GM23338 (cell line): ENCODE data around the gene MAPRE2. TPM values are rescaled to one million over a fixed set of nuclear protein-coding genes. Genes with fewer than 3 reads are reported as not detected.

Source experiments
- ATAC-seq: fragments of 200-7000 bp; cut with Tn5 transposase; 3 replicates; pipeline ENCODE4 v1.9.1; 2020
- DNase-seq: peaks from one replicate; pipeline ENCODE4 v3.0.0-alpha.2; 2015; ENCODE audit warnings: low spot score
- H2AFZ ChIP-seq: fragments of 200-600 bp; sonication (generic); 2 replicates; pipeline ENCODE4 v1.8.0; 2016; ENCODE audit warnings: antibody characterized with exemption, mild to moderate bottlenecking, moderate library complexity
- H3F3A ChIP-seq: fragments of 200-600 bp; sonication (generic); replicated peaks from 2 replicates; pipeline ENCODE4 v1.8.0; 2017; ENCODE audit warnings: antibody characterized with exemption, mixed run types, low read depth
- H3K27ac ChIP-seq: fragments of 200-600 bp; sonication (generic); 2 replicates; pipeline ENCODE4 v1.6.1; 2016; ENCODE audit warnings: low read depth
- H3K27me3 ChIP-seq: fragments of 200-600 bp; sonication (generic); 2 replicates; pipeline ENCODE4 v1.8.0; 2016; ENCODE audit warnings: mild to moderate bottlenecking, mixed run types, moderate library complexity; ENCODE audit not compliant: insufficient read depth
- H3K36me3 ChIP-seq: fragments of 200-600 bp; sonication (generic); 2 replicates; pipeline ENCODE4 v1.8.0; 2016; ENCODE audit warnings: mild to moderate bottlenecking; ENCODE audit not compliant: insufficient read depth
- H3K4me1 ChIP-seq: fragments of 200-600 bp; sonication (generic); 2 replicates; pipeline ENCODE4 v1.8.0; 2016; ENCODE audit warnings: mild to moderate bottlenecking, moderate library complexity; ENCODE audit not compliant: insufficient read depth
- H3K4me2 ChIP-seq: fragments of 200-600 bp; sonication (generic); 2 replicates; pipeline ENCODE4 v1.7.1; 2017; ENCODE audit warnings: mixed run types
- H3K4me3 ChIP-seq: fragments of 200-600 bp; sonication (generic); 2 replicates; pipeline ENCODE4 v1.6.1; 2016; ENCODE audit warnings: mixed run types
- H3K79me2 ChIP-seq: fragments of 200-600 bp; sonication (generic); replicated peaks from 2 replicates; pipeline ENCODE4 v1.8.0; 2017; ENCODE audit warnings: mild to moderate bottlenecking; ENCODE audit not compliant: insufficient read depth
- H3K9me2 ChIP-seq: fragments of 200-600 bp; sonication (generic); 2 replicates; pipeline ENCODE4 v1.8.0; 2017; ENCODE audit not compliant: insufficient read depth
- H4K20me1 ChIP-seq: fragments of 200-600 bp; sonication (generic); replicated peaks from 2 replicates; pipeline ENCODE4 v1.8.0; 2017; ENCODE audit warnings: mild to moderate bottlenecking; ENCODE audit not compliant: insufficient read depth
- H3K27ac Mint-ChIP-seq: 2 replicates; pipeline ENCODE4 v1.8.0; 2020; ENCODE audit warnings: inconsistent platforms, mild to moderate bottlenecking, moderate library complexity, mixed read lengths
- H3K27me3 Mint-ChIP-seq: 3 replicates; pipeline ENCODE4 v1.8.0; 2022; ENCODE audit warnings: low read depth, mild to moderate bottlenecking, moderate library complexity, mixed read lengths, inconsistent platforms; ENCODE audit not compliant: insufficient read depth, poor library complexity
- H3K36me3 Mint-ChIP-seq: 3 replicates; pipeline ENCODE4 v1.8.0; 2021; ENCODE audit warnings: low read depth, mild to moderate bottlenecking, inconsistent platforms, moderate library complexity, mixed read lengths
- H3K4me1 Mint-ChIP-seq: 3 replicates; pipeline ENCODE4 v1.8.0; 2020; ENCODE audit warnings: mild to moderate bottlenecking, inconsistent platforms, mixed read lengths
- H3K4me3 Mint-ChIP-seq: 3 replicates; pipeline ENCODE4 v1.8.0; 2021; ENCODE audit warnings: moderate library complexity, mild to moderate bottlenecking, inconsistent platforms, mixed read lengths
- H3K9me3 Mint-ChIP-seq: 3 replicates; pipeline ENCODE4 v1.8.0; 2020; ENCODE audit warnings: moderate library complexity, mild to moderate bottlenecking, inconsistent platforms, mixed read lengths
- CREB1 ChIP-seq: fragments of 250-450 bp; sonication (Bioruptor Pico); IDR thresholded peaks from 2 replicates; pipeline ENCODE4 v1.5.0; 2020; ENCODE audit warnings: low read depth, mild to moderate bottlenecking, moderate library complexity
- EZH2 ChIP-seq: fragments of 200-600 bp; sonication (generic); IDR thresholded peaks from one replicate; pipeline ENCODE4 v1.8.0; 2017; ENCODE audit warnings: antibody characterized with exemption, mild to moderate bottlenecking, low read depth; ENCODE audit not compliant: unreplicated experiment
- EZH2phosphoT487 ChIP-seq: fragments of 200-600 bp; sonication (generic); IDR thresholded peaks from one replicate; pipeline ENCODE4 v1.8.1; 2018; ENCODE audit warnings: antibody characterized with exemption; ENCODE audit not compliant: unreplicated experiment
- JUNB ChIP-seq: IDR thresholded peaks from one replicate; pipeline ENCODE4 v1.6.1; 2016; ENCODE audit warnings: antibody characterized with exemption; ENCODE audit not compliant: unreplicated experiment
- POLR2AphosphoS5 ChIP-seq: IDR thresholded peaks from 2 replicates; pipeline ENCODE4 v1.6.1; 2016; ENCODE audit warnings: antibody characterized with exemption, low read depth
- STAT1 ChIP-seq: IDR thresholded peaks from one replicate; pipeline ENCODE4 v1.6.1; 2016; ENCODE audit warnings: antibody characterized with exemption; ENCODE audit not compliant: unreplicated experiment
- ZNF114 ChIP-seq: fragments of 250-450 bp; sonication (Bioruptor Pico); IDR thresholded peaks from 2 replicates; pipeline ENCODE4 v1.5.0; 2020; ENCODE audit warnings: mild to moderate bottlenecking, moderate library complexity
- ZNF331 ChIP-seq: fragments of 250-450 bp; sonication (Bioruptor Pico); IDR thresholded peaks from 2 replicates; pipeline ENCODE4 v1.5.0; 2020; ENCODE audit warnings: low read depth, mild to moderate bottlenecking, moderate library complexity
- polyA plus RNA-seq: library from polyadenylated mRNA; unstranded; fragments of >200 nt; fragmentation: Nextera tagmentation; extraction: Ambion mirVana; gene quantifications from 2 replicates; pipeline ENCODE4 v1.2.1, GENCODE V29; 2016
- total RNA-seq: library from RNA; depleted of rRNA; stranded (reverse); fragments of >200 nt; shearing (Covaris generic); gene quantifications from 2 replicates; pipeline ENCODE4 v1.2.3, GENCODE V29; 2014
- TF ChIP-seq, protein P1 (sequence below), 2 experiments: fragments of 200-600 bp in 1 of 2; sonication (generic) in 1 of 2; conservative IDR thresholded peaks; 2 replicates each; pipeline versions ENCODE4 v1.5.1 to v1.6.1; 2016 to 2017; ENCODE audit warnings: antibody characterized with exemption in 2 of 2, low read depth in 2 of 2, mild to moderate bottlenecking in 2 of 2, moderate library complexity in 1 of 2
- TF ChIP-seq, protein P2 (sequence below): fragments of 250-450 bp; sonication (Bioruptor Pico); IDR thresholded peaks from 2 replicates; pipeline ENCODE4 v1.5.0; 2020; ENCODE audit warnings: mild to moderate bottlenecking, moderate library complexity
- TF ChIP-seq, protein P3 (sequence below): IDR thresholded peaks from 2 replicates; pipeline ENCODE4 v1.6.1; 2016; ENCODE audit warnings: antibody characterized with exemption
- TF ChIP-seq, protein P4 (sequence below): IDR thresholded peaks from one replicate; pipeline ENCODE4 v1.6.1; 2018; ENCODE audit warnings: antibody characterized with exemption; ENCODE audit not compliant: unreplicated experiment

MAPRE2 gene
- total and polyA plus RNA-seq, 2 experiments from 2014 or later: 17.8 to 40.4 TPM

DNA sequence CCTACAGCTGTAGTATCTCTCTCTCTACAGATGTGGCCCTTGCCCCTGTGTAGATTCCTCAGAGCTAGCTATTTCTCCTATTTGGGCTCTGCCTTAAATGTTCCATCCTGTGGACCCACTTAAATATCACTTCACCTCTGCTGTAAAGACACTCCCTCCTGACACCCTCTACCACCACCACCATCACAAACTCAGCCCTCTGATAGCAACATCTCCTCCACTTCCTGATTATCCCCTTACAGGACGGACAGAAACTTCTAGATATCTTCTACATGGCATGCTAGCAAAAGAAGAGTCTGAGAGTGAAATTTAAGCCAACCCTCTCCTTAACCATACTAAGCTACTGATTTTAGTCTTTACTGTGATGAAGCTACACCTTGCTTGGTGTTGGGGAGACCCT, 3.2 kb upstream of the MAPRE2 start:
- H3F3A ChIP-seq: no peaks in the 10 kb centered on the region
- no peak overlapping the region for H3K4me2 ChIP-seq
- Mint-ChIP-seq H3K4me1 (peaks cover 20% of the 10 kb centered on the region), H3K4me3 (no peak overlapping the region), H3K36me3 (no peaks in the 10 kb centered on the region), H3K9me3 (no peaks in the 10 kb centered on the region), H3K27ac (no peak overlapping the region), H3K27me3 (peaks cover 7% of the 10 kb centered on the region)
- no peak for ATAC-seq
- no peak for DNase-seq
- no peaks in the 10 kb centered on the region for H3K36me3 ChIP-seq
- H3K27me3 ChIP-seq: no peaks in the 10 kb centered on the region
- no peak overlapping the region for H3K27ac ChIP-seq
- H3K9me2 ChIP-seq: peaks cover 4% of the 10 kb centered on the region; the same call in 1 of the 2 replicates
- H3K4me3 ChIP-seq: no peak overlapping the region
- TF ChIP-seq ZNF114: no peak
- no peak for TF ChIP-seq CREB1 (CRISPR knock-in tag)
- TF ChIP-seq, protein P1, sequence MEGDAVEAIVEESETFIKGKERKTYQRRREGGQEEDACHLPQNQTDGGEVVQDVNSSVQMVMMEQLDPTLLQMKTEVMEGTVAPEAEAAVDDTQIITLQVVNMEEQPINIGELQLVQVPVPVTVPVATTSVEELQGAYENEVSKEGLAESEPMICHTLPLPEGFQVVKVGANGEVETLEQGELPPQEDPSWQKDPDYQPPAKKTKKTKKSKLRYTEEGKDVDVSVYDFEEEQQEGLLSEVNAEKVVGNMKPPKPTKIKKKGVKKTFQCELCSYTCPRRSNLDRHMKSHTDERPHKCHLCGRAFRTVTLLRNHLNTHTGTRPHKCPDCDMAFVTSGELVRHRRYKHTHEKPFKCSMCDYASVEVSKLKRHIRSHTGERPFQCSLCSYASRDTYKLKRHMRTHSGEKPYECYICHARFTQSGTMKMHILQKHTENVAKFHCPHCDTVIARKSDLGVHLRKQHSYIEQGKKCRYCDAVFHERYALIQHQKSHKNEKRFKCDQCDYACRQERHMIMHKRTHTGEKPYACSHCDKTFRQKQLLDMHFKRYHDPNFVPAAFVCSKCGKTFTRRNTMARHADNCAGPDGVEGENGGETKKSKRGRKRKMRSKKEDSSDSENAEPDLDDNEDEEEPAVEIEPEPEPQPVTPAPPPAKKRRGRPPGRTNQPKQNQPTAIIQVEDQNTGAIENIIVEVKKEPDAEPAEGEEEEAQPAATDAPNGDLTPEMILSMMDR (conservative IDR thresholded peaks at IDR 0.05; ENCODE audit: low read depth in 2 of 2): no peak
- TF ChIP-seq ZNF331 (CRISPR knock-in tag): no peak
- TF ChIP-seq, protein P2, sequence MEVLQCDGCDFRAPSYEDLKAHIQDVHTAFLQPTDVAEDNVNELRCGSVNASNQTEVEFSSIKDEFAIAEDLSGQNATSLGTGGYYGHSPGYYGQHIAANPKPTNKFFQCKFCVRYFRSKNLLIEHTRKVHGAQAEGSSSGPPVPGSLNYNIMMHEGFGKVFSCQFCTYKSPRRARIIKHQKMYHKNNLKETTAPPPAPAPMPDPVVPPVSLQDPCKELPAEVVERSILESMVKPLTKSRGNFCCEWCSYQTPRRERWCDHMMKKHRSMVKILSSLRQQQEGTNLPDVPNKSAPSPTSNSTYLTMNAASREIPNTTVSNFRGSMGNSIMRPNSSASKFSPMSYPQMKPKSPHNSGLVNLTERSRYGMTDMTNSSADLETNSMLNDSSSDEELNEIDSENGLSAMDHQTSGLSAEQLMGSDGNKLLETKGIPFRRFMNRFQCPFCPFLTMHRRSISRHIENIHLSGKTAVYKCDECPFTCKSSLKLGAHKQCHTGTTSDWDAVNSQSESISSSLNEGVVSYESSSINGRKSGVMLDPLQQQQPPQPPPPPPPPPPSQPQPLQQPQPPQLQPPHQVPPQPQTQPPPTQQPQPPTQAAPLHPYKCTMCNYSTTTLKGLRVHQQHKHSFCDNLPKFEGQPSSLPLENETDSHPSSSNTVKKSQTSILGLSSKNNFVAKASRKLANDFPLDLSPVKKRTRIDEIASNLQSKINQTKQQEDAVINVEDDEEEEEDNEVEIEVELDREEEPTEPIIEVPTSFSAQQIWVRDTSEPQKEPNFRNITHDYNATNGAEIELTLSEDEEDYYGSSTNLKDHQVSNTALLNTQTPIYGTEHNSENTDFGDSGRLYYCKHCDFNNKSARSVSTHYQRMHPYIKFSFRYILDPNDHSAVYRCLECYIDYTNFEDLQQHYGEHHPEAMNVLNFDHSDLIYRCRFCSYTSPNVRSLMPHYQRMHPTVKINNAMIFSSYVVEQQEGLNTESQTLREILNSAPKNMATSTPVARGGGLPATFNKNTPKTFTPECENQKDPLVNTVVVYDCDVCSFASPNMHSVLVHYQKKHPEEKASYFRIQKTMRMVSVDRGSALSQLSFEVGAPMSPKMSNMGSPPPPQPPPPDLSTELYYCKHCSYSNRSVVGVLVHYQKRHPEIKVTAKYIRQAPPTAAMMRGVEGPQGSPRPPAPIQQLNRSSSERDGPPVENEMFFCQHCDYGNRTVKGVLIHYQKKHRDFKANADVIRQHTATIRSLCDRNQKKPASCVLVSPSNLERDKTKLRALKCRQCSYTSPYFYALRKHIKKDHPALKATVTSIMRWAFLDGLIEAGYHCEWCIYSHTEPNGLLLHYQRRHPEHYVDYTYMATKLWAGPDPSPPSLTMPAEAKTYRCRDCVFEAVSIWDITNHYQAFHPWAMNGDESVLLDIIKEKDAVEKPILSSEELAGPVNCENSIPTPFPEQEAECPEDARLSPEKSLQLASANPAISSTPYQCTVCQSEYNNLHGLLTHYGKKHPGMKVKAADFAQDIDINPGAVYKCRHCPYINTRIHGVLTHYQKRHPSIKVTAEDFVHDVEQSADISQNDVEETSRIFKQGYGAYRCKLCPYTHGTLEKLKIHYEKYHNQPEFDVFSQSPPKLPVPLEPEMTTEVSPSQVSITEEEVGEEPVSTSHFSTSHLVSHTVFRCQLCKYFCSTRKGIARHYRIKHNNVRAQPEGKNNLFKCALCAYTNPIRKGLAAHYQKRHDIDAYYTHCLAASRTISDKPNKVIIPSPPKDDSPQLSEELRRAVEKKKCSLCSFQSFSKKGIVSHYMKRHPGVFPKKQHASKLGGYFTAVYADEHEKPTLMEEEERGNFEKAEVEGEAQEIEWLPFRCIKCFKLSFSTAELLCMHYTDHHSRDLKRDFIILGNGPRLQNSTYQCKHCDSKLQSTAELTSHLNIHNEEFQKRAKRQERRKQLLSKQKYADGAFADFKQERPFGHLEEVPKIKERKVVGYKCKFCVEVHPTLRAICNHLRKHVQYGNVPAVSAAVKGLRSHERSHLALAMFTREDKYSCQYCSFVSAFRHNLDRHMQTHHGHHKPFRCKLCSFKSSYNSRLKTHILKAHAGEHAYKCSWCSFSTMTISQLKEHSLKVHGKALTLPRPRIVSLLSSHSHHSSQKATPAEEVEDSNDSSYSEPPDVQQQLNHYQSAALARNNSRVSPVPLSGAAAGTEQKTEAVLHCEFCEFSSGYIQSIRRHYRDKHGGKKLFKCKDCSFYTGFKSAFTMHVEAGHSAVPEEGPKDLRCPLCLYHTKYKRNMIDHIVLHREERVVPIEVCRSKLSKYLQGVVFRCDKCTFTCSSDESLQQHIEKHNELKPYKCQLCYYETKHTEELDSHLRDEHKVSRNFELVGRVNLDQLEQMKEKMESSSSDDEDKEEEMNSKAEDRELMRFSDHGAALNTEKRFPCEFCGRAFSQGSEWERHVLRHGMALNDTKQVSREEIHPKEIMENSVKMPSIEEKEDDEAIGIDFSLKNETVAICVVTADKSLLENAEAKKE (CRISPR knock-in tag): no peak
- TF ChIP-seq, protein P3, sequence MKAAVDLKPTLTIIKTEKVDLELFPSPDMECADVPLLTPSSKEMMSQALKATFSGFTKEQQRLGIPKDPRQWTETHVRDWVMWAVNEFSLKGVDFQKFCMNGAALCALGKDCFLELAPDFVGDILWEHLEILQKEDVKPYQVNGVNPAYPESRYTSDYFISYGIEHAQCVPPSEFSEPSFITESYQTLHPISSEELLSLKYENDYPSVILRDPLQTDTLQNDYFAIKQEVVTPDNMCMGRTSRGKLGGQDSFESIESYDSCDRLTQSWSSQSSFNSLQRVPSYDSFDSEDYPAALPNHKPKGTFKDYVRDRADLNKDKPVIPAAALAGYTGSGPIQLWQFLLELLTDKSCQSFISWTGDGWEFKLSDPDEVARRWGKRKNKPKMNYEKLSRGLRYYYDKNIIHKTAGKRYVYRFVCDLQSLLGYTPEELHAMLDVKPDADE: no peak
- no peak for TF ChIP-seq JUNB
- TF ChIP-seq EZH2phosphoT487: no peak
- TF ChIP-seq POLR2AphosphoS5: no peak
- TF ChIP-seq, protein P4, sequence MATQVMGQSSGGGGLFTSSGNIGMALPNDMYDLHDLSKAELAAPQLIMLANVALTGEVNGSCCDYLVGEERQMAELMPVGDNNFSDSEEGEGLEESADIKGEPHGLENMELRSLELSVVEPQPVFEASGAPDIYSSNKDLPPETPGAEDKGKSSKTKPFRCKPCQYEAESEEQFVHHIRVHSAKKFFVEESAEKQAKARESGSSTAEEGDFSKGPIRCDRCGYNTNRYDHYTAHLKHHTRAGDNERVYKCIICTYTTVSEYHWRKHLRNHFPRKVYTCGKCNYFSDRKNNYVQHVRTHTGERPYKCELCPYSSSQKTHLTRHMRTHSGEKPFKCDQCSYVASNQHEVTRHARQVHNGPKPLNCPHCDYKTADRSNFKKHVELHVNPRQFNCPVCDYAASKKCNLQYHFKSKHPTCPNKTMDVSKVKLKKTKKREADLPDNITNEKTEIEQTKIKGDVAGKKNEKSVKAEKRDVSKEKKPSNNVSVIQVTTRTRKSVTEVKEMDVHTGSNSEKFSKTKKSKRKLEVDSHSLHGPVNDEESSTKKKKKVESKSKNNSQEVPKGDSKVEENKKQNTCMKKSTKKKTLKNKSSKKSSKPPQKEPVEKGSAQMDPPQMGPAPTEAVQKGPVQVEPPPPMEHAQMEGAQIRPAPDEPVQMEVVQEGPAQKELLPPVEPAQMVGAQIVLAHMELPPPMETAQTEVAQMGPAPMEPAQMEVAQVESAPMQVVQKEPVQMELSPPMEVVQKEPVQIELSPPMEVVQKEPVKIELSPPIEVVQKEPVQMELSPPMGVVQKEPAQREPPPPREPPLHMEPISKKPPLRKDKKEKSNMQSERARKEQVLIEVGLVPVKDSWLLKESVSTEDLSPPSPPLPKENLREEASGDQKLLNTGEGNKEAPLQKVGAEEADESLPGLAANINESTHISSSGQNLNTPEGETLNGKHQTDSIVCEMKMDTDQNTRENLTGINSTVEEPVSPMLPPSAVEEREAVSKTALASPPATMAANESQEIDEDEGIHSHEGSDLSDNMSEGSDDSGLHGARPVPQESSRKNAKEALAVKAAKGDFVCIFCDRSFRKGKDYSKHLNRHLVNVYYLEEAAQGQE: no peak
- no peak for TF ChIP-seq STAT1
- TF ChIP-seq EZH2: no peak
- H2AFZ ChIP-seq: peak overlapping the region; percentile 53; the same call in 1 of the 2 replicates
- H4K20me1 ChIP-seq: no peaks in the 10 kb centered on the region
- H3K4me1 ChIP-seq: peaks cover 17% of the 10 kb centered on the region
- H3K79me2 ChIP-seq: peaks cover 11% of the 10 kb centered on the region
